ENCODE data around the gene ASIC3.

GRCh38 chr7:151065516-151065915 is 17.2 kb downstream of the ASIC3 start:
- TF ChIP-seq CTCF (IDR thresholded peaks at IDR 0.05) (no peak), POLR2A (IDR thresholded peaks at IDR 0.05) (no peak)
